Measurements from ENCODE around the gene PTPRT. TPM values are rescaled to one million over a fixed set of nuclear protein-coding genes. Genes with fewer than 3 reads are reported as not detected.

PTPRT gene
- total RNA-seq, 1 donor = under 0.01 TPM

DNA sequence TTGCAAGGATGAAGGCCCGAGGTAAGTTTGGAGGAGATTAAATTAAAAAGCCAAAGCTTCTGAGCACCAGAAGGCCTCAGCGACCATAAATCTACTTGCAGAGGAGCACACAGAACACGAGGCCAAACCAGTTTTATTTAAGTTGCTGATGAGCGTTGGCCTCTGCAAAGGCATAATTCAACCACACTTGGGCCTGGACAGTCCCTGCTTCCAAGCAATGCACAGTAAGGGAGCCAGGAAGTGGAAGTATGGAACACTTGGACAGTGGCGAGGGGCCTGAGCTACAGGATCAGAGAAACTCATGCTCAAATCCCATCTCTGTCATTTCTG lies 92.8 kb downstream of the PTPRT start:
- no peaks in the 10 kb centered on the region for H3K4me1 ChIP-seq (ENCODE audit: insufficient read depth, low read length)
- no peaks in the 10 kb centered on the region for H3K27me3 ChIP-seq (ENCODE audit: insufficient read depth, low read length)
- no peak overlapping the region for H3K4me3 ChIP-seq (ENCODE audit: low read length)
- no peaks in the 10 kb centered on the region for H3K9me3 ChIP-seq (ENCODE audit: low read depth, low read length)

DNA sequence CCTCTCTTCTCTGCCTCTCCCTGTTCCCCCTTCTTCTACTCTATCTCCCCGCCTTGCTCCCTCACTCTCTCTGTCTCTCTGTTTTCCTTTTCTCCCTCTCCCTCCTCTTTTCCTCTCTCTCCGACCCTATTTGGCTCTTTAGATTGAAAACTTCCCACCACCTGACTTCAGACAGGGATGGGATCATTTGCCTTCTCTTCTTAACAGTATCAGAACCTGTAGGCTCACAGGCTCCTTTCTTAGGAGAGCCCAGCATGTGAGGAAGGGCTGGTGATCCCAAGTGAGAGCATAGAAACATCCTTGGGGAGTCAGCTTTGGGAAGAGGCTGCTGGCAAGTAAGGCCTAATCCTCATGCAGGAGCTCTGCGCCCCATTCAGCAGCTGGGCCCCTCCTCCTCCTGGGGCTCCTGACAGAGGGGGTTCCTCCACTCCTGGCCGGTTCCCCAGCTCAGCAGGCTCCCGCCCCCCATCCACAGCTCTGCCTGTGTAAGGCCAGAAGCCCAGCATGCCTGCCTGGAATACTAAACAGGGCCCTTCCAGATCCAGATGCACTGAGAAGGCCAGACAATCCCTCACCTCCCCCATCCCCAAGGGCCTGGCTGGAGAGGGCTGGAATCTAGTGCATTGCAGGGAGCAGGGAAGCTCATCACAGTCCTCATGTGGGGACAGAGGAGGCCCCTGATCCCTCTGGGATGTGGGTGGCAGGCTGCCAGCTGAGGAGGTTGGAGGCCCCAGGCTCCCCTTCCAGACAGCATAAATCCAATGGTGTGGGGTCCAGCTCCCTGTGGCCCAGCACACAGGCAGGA lies 93.4 kb downstream of the PTPRT start:
- Histone ChIP-seq H3K27me3 (ENCODE audit: insufficient read depth, low read length) (no peaks in the 10 kb centered on the region), H3K9me3 (ENCODE audit: low read depth, low read length) (no peaks in the 10 kb centered on the region), H3K4me3 (ENCODE audit: low read length) (no peak overlapping the region)

DNA sequence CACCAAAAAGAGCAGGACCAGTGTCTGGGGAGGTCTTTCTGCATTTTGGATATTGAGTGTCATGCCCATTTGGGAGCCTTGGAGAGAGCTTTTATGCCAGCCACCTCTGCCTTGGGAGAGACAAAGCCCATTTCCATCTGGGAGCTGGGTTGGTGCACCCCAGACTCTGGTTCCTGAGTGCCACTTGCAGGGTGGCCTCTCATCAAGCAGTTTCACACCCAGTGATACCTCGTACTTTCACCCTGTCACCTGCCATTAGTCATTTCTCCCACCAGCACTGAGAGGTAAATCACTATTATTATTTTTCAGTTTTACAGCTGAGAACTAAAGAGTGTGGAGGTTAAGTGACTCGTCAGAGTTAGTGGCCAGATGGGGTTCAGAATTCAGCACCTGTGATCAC lies 94.7 kb downstream of the PTPRT start:
- H3K27me3 ChIP-seq (ENCODE audit: insufficient read depth, low read length) = no peaks in the 10 kb centered on the region
- no peaks in the 10 kb centered on the region for H3K9me3 ChIP-seq (ENCODE audit: low read depth, low read length)
- no peaks in the 10 kb centered on the region for H3K4me1 ChIP-seq (ENCODE audit: insufficient read depth, low read length)
- no peak overlapping the region for H3K4me3 ChIP-seq (ENCODE audit: low read length)

More for the DNA sequence above, 93.4 kb downstream of the PTPRT start:
- H3K4me1 ChIP-seq (ENCODE audit: insufficient read depth, low read length) = no peaks in the 10 kb centered on the region

DNA sequence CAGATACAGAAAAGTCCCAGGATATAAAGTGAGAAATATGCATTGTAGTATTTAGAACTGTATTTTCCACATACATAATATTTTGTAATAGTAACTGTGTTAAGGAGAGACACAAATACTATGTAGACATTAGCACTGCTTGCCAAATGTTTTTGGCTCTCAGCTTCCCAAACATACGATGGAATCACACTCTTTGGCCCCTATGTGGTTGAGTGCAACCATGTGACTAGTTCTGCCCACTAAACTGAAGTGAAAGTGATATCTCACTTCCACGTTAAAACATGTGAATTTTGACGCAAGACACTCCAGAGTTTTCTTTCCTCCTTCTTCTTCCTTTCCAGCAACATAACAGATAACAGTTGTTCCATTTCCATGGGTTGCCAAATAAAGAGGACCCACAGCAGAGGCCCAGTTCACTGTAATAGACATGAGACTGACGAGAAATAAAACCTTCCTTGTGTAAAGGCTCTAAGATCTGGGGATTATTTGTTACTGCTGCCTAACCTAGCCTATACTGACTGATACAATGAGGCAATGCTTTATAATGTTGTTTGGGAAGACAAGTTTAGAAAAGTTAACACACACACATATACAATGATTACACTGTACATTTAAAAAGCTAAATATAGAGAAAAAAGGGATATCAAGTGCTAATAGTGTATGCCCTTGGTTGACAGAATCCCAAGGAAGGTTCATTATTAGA lies 97.2 kb downstream of the PTPRT start:
- Histone ChIP-seq H3K4me3 (ENCODE audit: low read length) (no peak overlapping the region), H3K4me1 (ENCODE audit: insufficient read depth, low read length) (no peaks in the 10 kb centered on the region), H3K9me3 (ENCODE audit: low read depth, low read length) (no peaks in the 10 kb centered on the region), H3K27me3 (ENCODE audit: insufficient read depth, low read length) (no peaks in the 10 kb centered on the region)

DNA sequence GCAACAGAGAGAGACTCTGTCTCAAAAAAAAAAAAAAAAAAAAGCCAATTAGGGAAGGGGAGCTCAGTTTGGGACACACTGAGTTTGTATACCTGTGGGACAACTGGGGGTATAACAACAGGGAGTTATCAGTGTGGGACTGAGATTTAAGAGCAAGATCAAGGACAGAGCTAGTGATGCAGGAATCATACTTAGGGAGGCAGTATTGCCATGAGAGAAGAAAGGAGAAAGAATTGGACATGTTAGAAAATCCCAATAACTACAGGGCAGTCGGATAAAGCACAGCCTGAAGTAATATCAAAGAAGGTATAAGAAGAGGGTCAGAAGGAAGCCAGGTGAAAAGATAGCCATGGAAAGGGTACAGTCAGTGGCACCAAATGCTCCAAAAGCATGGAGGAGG lies 121.2 kb downstream of the PTPRT start:
- Histone ChIP-seq H3K4me3 (ENCODE audit: low read length) (no peak overlapping the region), H3K9me3 (ENCODE audit: low read depth, low read length) (no peaks in the 10 kb centered on the region), H3K27me3 (ENCODE audit: insufficient read depth, low read length) (no peaks in the 10 kb centered on the region), H3K4me1 (ENCODE audit: insufficient read depth, low read length) (no peaks in the 10 kb centered on the region)

DNA sequence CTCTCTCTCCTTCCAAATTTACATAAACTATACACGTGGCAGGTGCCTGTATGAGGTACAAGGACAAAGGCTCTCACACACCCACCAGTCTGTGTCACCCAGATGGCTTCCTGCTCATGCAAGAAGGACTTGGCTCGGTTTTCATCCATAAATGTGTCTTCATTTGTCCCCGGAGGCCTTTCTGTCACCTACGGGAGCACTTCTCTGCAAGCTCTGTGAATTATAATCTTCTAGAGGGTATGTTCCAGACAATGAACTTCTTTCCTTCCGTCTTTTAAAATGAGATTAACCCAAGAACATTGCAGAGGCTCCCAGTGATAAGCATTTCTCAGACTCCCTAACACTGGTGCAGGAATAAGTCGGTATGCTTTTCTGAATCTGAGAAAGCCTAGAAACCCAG lies 123.6 kb downstream of the PTPRT start:
- H3K9me3 ChIP-seq (ENCODE audit: low read depth, low read length) = no peaks in the 10 kb centered on the region
- H3K27me3 ChIP-seq (ENCODE audit: insufficient read depth, low read length) = no peaks in the 10 kb centered on the region
- no peaks in the 10 kb centered on the region for H3K4me1 ChIP-seq (ENCODE audit: insufficient read depth, low read length)
- H3K4me3 ChIP-seq (ENCODE audit: low read length) = no peak overlapping the region

DNA sequence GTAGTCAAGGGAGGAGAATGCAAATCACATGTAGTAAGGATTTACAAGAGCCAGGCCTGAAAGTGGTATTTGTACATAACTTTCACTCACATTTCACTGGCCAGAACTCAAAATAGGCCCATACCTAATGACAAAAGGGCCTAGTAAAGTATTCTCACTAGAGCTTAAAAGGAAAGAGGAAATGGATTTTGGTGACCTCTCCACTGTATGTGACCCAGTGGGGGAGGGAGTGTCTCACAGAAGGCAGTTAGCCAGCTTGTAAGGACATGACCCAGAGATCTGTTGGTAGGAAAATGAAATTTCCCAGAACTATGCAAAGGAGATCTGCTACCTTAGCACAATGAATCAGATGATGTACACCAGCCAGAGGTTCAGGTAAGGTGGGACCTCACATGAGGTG lies 124.4 kb downstream of the PTPRT start:
- H3K27me3 ChIP-seq (ENCODE audit: insufficient read depth, low read length) = no peaks in the 10 kb centered on the region
- no peaks in the 10 kb centered on the region for H3K4me1 ChIP-seq (ENCODE audit: insufficient read depth, low read length)
- no peak overlapping the region for H3K4me3 ChIP-seq (ENCODE audit: low read length)
- H3K9me3 ChIP-seq (ENCODE audit: low read depth, low read length) = no peaks in the 10 kb centered on the region

DNA sequence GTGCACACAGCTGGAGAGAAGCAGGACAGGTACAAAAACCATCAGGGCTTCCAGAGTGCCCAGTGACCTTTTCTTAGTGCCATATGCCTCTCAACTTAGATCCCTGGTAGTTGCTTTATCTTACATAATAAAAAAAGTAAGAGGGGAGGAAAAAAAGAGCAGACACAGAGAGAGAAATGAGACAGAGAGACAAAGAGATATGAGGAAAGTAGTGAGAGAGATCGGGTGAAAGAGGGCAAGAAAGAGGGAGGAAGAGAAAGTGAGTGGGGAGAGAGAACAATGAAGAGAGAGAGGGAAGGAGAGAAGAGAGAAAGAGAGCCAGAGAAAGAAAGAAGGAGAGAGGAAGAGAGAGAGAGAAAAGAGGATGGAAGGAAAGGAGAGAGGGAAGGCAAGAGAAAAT lies 131.6 kb downstream of the PTPRT start:
- Histone ChIP-seq H3K4me3 (ENCODE audit: low read length) (no peak overlapping the region), H3K4me1 (ENCODE audit: insufficient read depth, low read length) (no peaks in the 10 kb centered on the region), H3K9me3 (ENCODE audit: low read depth, low read length) (no peaks in the 10 kb centered on the region), H3K27me3 (ENCODE audit: insufficient read depth, low read length) (no peaks in the 10 kb centered on the region)

DNA sequence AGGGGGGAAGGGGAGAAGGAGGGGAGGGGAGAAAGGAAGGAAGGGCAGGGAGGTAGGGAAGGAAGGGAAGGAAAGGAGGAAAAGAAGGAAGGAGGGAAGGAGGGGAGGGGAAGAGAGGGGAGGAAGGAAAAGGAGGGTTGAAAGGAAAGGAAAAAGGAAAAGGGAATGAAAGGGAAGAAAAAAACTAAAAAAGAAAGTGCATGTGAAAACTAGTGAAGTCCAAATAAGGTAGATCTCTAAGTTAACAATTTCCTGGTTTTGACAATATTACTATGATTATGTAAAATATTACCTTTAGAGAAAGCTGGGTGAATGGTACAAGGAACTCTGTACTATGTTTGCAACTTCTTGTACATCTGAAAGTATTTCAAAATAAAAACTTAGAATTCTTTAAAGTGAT lies 132.4 kb downstream of the PTPRT start:
- H3K9me3 ChIP-seq (ENCODE audit: low read depth, low read length) = no peaks in the 10 kb centered on the region
- H3K4me3 ChIP-seq (ENCODE audit: low read length) = no peak overlapping the region
- no peaks in the 10 kb centered on the region for H3K4me1 ChIP-seq (ENCODE audit: insufficient read depth, low read length)
- H3K27me3 ChIP-seq (ENCODE audit: insufficient read depth, low read length) = no peaks in the 10 kb centered on the region

DNA sequence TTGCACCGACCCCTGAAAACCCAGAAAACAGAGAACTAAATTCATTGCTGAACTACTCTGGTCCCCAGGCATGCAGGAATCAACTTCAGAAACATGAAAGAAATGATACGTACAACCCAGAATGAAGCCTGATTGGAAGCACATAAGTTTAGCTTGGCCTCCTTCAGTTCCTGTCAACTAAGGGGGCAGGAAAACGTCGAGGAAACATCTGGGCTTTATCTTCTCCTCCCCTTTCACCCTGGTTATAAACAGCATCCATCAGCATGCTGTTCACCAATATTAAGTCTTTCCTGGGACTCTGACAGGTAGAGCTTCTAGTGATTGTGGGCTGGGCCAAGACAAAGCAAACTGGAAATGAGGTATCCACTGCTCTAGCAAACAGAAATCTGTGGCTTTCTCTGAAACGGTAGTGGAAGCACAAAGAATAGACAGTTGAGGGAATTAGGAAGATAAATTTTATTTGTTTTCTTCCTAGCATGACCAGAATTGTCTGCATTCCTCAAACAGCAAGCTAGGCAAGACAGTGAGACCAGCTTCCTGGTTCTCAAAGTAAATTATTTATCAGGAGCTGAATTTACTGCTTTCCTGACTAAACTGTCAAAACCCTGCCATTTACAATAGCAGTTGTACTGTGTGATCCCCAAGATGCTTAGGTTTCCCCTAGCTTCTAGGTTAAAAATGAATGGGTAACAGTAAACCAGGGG lies 134.4 kb downstream of the PTPRT start:
- no peaks in the 10 kb centered on the region for H3K4me1 ChIP-seq (ENCODE audit: insufficient read depth, low read length)
- no peaks in the 10 kb centered on the region for H3K9me3 ChIP-seq (ENCODE audit: low read depth, low read length)
- no peaks in the 10 kb centered on the region for H3K27me3 ChIP-seq (ENCODE audit: insufficient read depth, low read length)
- H3K4me3 ChIP-seq (ENCODE audit: low read length) = no peak overlapping the region

DNA sequence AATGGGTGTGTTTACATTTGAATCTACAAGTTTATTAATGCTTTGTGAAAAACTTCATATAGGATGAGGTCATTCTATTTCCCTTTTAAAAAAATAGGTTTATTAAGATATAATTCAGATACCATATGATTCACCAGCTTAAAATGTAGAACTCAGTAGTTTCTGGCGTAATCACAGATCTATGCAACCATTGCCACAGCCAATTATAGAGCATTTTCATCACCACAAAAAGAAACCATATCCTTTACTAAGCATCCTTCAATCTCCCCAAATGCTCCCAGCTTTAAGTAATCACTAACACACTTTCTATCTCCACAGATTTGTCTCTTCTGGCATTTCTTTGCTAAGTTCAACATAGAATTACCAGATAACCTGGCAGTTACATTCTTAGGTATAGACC lies 137.2 kb downstream of the PTPRT start:
- Histone ChIP-seq H3K27me3 (ENCODE audit: insufficient read depth, low read length) (no peaks in the 10 kb centered on the region), H3K9me3 (ENCODE audit: low read depth, low read length) (no peaks in the 10 kb centered on the region), H3K4me3 (ENCODE audit: low read length) (no peak overlapping the region), H3K4me1 (ENCODE audit: insufficient read depth, low read length) (no peaks in the 10 kb centered on the region)

DNA sequence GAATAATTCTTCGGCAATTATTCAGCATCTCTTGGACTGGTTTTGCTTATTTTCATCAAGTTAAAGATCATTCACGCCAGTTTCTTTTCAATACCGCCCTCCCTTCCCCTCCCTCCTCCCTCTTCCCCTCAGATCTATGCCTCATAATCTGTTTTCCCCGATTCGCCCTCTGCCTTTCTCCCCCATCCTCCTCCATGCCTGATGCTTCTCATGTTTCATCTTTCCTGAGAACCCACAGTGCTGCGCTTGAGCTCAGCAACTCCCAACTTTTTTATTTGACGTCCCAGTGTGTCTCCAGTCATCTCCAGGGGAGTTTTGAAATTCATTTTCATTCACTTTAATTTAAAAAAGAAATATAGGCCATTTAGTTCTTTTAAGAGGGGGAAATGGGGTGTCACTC lies 142.7 kb downstream of the PTPRT start:
- Histone ChIP-seq H3K4me1 (ENCODE audit: insufficient read depth, low read length) (no peaks in the 10 kb centered on the region), H3K9me3 (ENCODE audit: low read depth, low read length) (no peaks in the 10 kb centered on the region), H3K4me3 (ENCODE audit: low read length) (no peak overlapping the region), H3K27me3 (ENCODE audit: insufficient read depth, low read length) (no peaks in the 10 kb centered on the region)

DNA sequence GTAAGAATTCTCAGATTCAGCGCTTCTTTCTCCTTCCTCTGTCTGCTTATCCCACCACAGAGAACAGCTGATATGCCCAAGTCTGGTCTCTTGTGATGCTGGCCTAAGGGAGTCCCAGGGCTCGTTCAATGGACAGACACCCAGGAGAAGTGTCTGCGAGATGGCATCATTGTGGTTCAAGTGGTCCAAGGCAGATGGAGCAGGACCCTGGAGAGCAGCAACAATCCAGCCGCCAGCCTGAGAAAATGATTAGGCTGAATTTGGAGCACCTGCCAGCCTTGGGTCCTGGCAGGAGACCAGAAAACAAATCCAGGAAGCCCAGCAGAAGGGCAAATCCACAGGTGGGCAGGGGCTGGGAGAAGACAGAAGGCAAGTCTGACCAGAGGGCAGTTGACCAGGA lies 145.8 kb downstream of the PTPRT start:
- H3K4me3 ChIP-seq (ENCODE audit: low read length) = no peak overlapping the region
- H3K4me1 ChIP-seq (ENCODE audit: insufficient read depth, low read length) = no peaks in the 10 kb centered on the region
- H3K27me3 ChIP-seq (ENCODE audit: insufficient read depth, low read length) = no peaks in the 10 kb centered on the region
- H3K9me3 ChIP-seq (ENCODE audit: low read depth, low read length) = no peaks in the 10 kb centered on the region

DNA sequence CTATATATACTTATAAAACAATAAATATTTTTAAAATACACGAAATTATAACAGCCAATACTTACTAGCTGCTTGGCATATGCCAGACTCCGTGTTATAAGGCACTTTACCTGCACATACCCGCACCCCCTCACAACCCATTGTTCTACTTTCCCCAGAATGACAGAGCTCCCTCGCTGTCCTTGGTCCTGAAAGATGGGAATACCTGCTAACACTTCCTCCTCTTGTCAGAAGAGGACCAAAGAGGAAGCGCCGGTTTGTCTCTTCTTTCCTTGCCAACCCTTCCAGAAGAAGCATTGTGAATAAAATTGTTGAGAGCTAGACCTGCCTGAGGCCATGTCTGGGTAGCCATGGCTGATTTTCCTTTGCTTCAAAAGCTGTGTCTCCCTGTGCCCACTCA lies 149.3 kb downstream of the PTPRT start:
- Histone ChIP-seq H3K27me3 (ENCODE audit: insufficient read depth, low read length) (no peaks in the 10 kb centered on the region), H3K4me3 (ENCODE audit: low read length) (no peak overlapping the region), H3K4me1 (ENCODE audit: insufficient read depth, low read length) (no peaks in the 10 kb centered on the region), H3K9me3 (ENCODE audit: low read depth, low read length) (no peaks in the 10 kb centered on the region)

DNA sequence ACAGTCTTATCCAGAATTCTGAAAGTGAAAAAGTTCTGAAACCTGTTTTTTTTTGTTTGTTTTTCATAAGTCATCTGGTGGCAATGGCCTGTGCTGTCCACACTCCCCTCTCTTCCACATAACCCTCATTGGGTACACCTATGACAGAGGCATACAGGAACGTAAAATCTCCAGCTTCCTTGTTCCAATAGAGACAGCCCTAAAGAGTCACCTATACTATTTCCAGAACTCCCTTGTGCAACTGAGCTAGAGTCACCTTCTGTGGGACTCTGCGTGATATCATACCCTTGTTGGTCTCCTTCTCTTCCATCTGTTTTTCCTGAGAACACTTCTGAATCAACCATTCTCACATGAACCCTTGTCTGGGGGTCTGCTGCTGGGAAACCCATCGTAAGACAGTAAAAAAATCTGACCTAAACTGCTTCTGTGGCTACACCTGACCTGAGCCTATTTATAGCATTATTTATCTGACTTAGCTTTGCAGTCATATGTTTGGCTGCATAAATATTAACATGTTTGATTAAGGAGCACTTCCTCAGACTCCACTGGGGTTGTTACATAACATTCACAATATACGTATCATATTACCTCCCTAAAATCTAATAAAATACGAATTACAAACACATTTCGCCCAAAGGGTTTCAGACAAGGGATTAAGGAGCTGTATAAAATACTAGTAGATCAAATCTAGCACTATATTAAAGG lies 151.9 kb downstream of the PTPRT start:
- no peak overlapping the region for H3K4me3 ChIP-seq (ENCODE audit: low read length)
- H3K9me3 ChIP-seq (ENCODE audit: low read depth, low read length) = no peaks in the 10 kb centered on the region
- no peaks in the 10 kb centered on the region for H3K27me3 ChIP-seq (ENCODE audit: insufficient read depth, low read length)
- no peaks in the 10 kb centered on the region for H3K4me1 ChIP-seq (ENCODE audit: insufficient read depth, low read length)

Data from mononuclear cell (primary cell).